Activated gamma-delta T cell (primary cell): ENCODE measurements around the gene RND3.

Source experiments
- DNase-seq: peaks from one replicate; lab custom pipeline; 2025; lab: John Stamatoyannopoulos, UW

RND3 gene

GRCh38 chr2:150494234-150494945, 6.9 kb upstream of the RND3 start:
- no peak for DNase-seq

GRCh38 chr2:150491943-150492342, 4.5 kb upstream of the RND3 start:
- no peak for DNase-seq

- no peak for DNase-seq
Observed at GRCh38 chr2:150491430-150491829, 4.0 kb upstream of the RND3 start.

- no peak for DNase-seq
Observed at GRCh38 chr2:150490466-150490865, 3.0 kb upstream of the RND3 start.

- DNase-seq, result no peak
Observed at GRCh38 chr2:150486539-150487484, 655 bp downstream of the RND3 start.

- peak; percentile 12 for DNase-seq
Observed at GRCh38 chr2:150485871-150486538, 1.5 kb downstream of the RND3 start.

- DNase-seq, result no peak
Observed at GRCh38 chr2:150485114-150485870, 2.2 kb downstream of the RND3 start.

- DNase-seq, result no peak
Observed at GRCh38 chr2:150484461-150485021, 2.9 kb downstream of the RND3 start.

GRCh38 chr2:150484006-150484405, 3.5 kb downstream of the RND3 start:
- no peak for DNase-seq

- DNase-seq, result no peak
Observed at GRCh38 chr2:150483532-150483931, 3.9 kb downstream of the RND3 start.

GRCh38 chr2:150482667-150483400, 4.6 kb downstream of the RND3 start:
- DNase-seq, result no peak

- no peak for DNase-seq
Observed at GRCh38 chr2:150482111-150482510, 5.4 kb downstream of the RND3 start.

- no peak for DNase-seq
Observed at GRCh38 chr2:150480971-150481830, 6.3 kb downstream of the RND3 start.

- DNase-seq, result no peak
Observed at GRCh38 chr2:150480241-150480640, 7.2 kb downstream of the RND3 start.

GRCh38 chr2:150479075-150479915, 8.2 kb downstream of the RND3 start:
- no peak for DNase-seq

GRCh38 chr2:150478200-150478974, 9.1 kb downstream of the RND3 start:
- DNase-seq, result no peak

GRCh38 chr2:150477347-150477746, 10.1 kb downstream of the RND3 start:
- DNase-seq, result no peak

- DNase-seq, result no peak
Observed at GRCh38 chr2:150476809-150477302, 10.6 kb downstream of the RND3 start.
